Omental fat pad (tissue), 4 donors: ENCODE data around the gene CDC42EP5. TPM values are rescaled to one million over a fixed set of nuclear protein-coding genes. Genes with fewer than 3 reads are reported as not detected.

ENCODE experiments used
- ATAC-seq: fragments of 150-250 bp; one replicate; pipeline ENCODE4 v1.9.1; 2016; ENCODE audit warnings: mild to moderate bottlenecking, moderate library complexity; ENCODE audit not compliant: low FRiP score
- DNase-seq: peaks from one replicate; pipeline ENCODE4 v3.0.0-alpha.2; 2019; ENCODE audit warnings: low spot score
- CTCF ChIP-seq, 3 donors: fragments of 450-650 bp; IDR thresholded peaks; one replicate each; pipeline ENCODE4 v1.5.1; 2016 to 2017; ENCODE audit warnings: antibody characterized with exemption in 3 of 3, mild to moderate bottlenecking in 3 of 3, moderate library complexity in 2 of 3
- total RNA-seq, 4 donors: library from RNA; depleted of rRNA; stranded (reverse); fragments of >200 nt; gene quantifications; one replicate each; pipeline ENCODE4 v1.1.0, GENCODE V29; 2016

CDC42EP5 gene
- total RNA-seq, 4 donors from 2014 or later = 12.1 to 24.1 (median 17.4) TPM

GRCh38 chr19:54435551-54436016 lies 37.5 kb downstream of the CDC42EP5 start:
- DNase-seq (no peak), ATAC-seq (no peak)
- no peak for TF ChIP-seq CTCF (IDR thresholded peaks at IDR 0.05)

GRCh38 chr19:54434873-54435214 lies 38.3 kb downstream of the CDC42EP5 start:
- no peak for TF ChIP-seq CTCF (IDR thresholded peaks at IDR 0.05)
- ATAC-seq = no peak
- DNase-seq = no peak

GRCh38 chr19:54434112-54434872 lies 38.8 kb downstream of the CDC42EP5 start:
- TF ChIP-seq CTCF (IDR thresholded peaks at IDR 0.05) = no peak
- no peak for DNase-seq
- ATAC-seq = no peak

GRCh38 chr19:54433697-54434096 lies 39.4 kb downstream of the CDC42EP5 start:
- ATAC-seq = no peak
- no peak for TF ChIP-seq CTCF (IDR thresholded peaks at IDR 0.05)
- DNase-seq = no peak

- ATAC-seq (no peak), DNase-seq (no peak)
- no peak for TF ChIP-seq CTCF (IDR thresholded peaks at IDR 0.05)
Measured at GRCh38 chr19:54432144-54432738, 40.9 kb downstream of the CDC42EP5 start.

- DNase-seq (no peak), ATAC-seq (no peak)
- no peak for TF ChIP-seq CTCF (IDR thresholded peaks at IDR 0.05)
Measured at GRCh38 chr19:54431255-54431838, 41.7 kb downstream of the CDC42EP5 start.
